Adrenal gland (tissue), 12 donors: ENCODE data around the gene LRBA. TPM values are rescaled to one million over a fixed set of nuclear protein-coding genes. Genes with fewer than 3 reads are reported as not detected.
"Not testable (repeated sequence)": the region's sequence is repeated elsewhere in the genome, so short reads cannot be mapped to it uniquely, and the experiment has no call there.

Experiments
- DNase-seq, 7 donors: peaks; one replicate each; pipeline ENCODE4 v3.0.0-alpha.2; 2019 to 2020
- H3K27ac ChIP-seq, 5 donors: fragments of 200-600 bp; sonication (generic) in 4 of 5; 1 replicate in 3 of 5; 2 replicates in 2 of 5; pipeline versions ENCODE4 v1.5.1 to v1.8.0; 2016 to 2020; ENCODE audit warnings: mild to moderate bottlenecking in 1 of 5
- H3K27me3 ChIP-seq: fragments of 200-600 bp; 2 replicates; pipeline ENCODE4 v1.8.0; 2021
- H3K36me3 ChIP-seq, 2 donors: fragments of 200-600 bp; replicated peaks in 1 of 2; 1 replicate in 1 of 2; 2 replicates in 1 of 2; pipeline versions ENCODE4 v1.5.1 to v1.8.0; 2018 to 2022
- H3K4me1 ChIP-seq, 2 donors: fragments of 200-600 bp; replicated peaks in 1 of 2; 1 replicate in 1 of 2; 2 replicates in 1 of 2; pipeline versions ENCODE4 v1.5.1 to v1.8.0; 2018 to 2021
- H3K4me3 ChIP-seq, 4 donors: fragments of 200-600 bp; sonication (generic) in 3 of 4; one replicate each; pipeline ENCODE4 v1.5.1; 2016 to 2018
- H3K9me3 ChIP-seq, 3 donors: fragments of 200-600 bp; sonication (generic) in 1 of 3; replicated peaks in 1 of 3; 1 replicate in 2 of 3; 2 replicates in 1 of 3; pipeline versions ENCODE4 v1.5.1 to v1.8.0; 2016 to 2021
- POLR2A ChIP-seq, 2 donors: fragments of 450-650 bp; IDR thresholded peaks; one replicate each; pipeline ENCODE4 v1.6.1; 2017; ENCODE audit warnings: antibody characterized with exemption in 2 of 2, mild to moderate bottlenecking in 2 of 2, moderate library complexity in 1 of 2
- WGBS, 4 donors: extraction: QIAGEN DNeasy Blood & Tissue Kit in 2 of 4; methylation state at CpG; one replicate each; pipeline versions ENCODE4 v1.1.5 to v1.1.7; 2013 to 2017; 5-methylcytosine and 5-hydroxymethylcytosine counted together
- intact Hi-C, 2 donors: fragments of 100-400 bp; cut with DNase I; formaldehyde crosslinking; loops; one replicate each; pipeline versions ENCODE4 v1.14.1 to v1.15.0; 2022 to 2023
- polyA plus RNA-seq, 3 donors: library from polyadenylated mRNA; stranded (reverse); fragments of 200-250 nt in 2 of 3; fragments of 350-450 nt in 1 of 3; fragmentation: Illumina TruSeq in 1 of 3; extraction: RNeasy Lipid Tissue Mini Kit (QIAGEN cat#74804) in 1 of 3; gene quantifications; one replicate each; pipeline ENCODE4 v1.2.3, GENCODE V29; 2013 to 2014
- total RNA-seq, 9 donors: library from RNA; depleted of rRNA in 4 of 9; stranded (reverse); fragments of >200 nt in 4 of 9; fragments of 120-200 nt in 1 of 9; fragmentation: NEBNext Ultra II Directional in 1 of 9; extraction: Animal tissue kit (Norgen Biotek cat#: 25700) in 1 of 9; gene quantifications; one replicate each; pipeline versions ENCODE4 v1.1.0 to v1.2.4, GENCODE V29; 2013 to 2023
- TF ChIP-seq, protein P1 (sequence below), 6 experiments: fragments of 450-650 bp in 4 of 6; fragments of 200-600 bp in 2 of 6; sonication (generic) in 1 of 6; IDR thresholded peaks; 1 replicate in 5 of 6; 2 replicates in 1 of 6; pipeline versions ENCODE4 v1.5.1 to v1.8.0; 2016 to 2021; ENCODE audit warnings: antibody characterized with exemption in 6 of 6, mild to moderate bottlenecking in 2 of 6, moderate library complexity in 1 of 6
- donor health status: healthy with polysubstance abuse.
- donor health status: Bipolar disorder and iron deficiency.
- donor health status: DM: yes; HTN: yes; CAD: no.
- donor health status: DM: no; HTN: no; CAD: no.
- donor health status: DM: no; HTN: no; CAD: no.
- donor health status: DM: yes; HTN: yes; CAD: no.

Gene LRBA
- total and polyA plus RNA-seq, 12 donors = 9.6 to 106 (median 40.6) TPM

DNA sequence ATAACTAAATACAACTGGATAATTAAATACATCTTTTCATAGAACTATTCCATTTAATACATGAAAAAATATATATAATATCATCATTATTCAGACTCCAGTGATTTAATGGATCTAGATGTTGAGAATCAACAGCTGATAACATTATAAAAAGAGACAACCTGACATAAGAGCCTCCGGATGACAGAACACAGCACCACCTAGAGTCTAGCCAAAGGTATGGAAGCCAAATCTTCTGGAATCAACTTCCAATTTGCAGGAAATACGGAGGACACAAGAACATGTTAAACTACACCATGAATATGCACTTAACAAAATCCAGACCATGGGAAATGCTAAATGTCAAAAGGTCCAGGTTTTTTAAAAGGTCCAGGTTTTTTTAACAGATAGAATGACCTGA is 55.0 kb downstream of the LRBA start:
- no peaks in the 10 kb centered on the region for H3K36me3 ChIP-seq
- H3K4me3 ChIP-seq = no peak overlapping the region
- H3K27me3 ChIP-seq = no peaks in the 10 kb centered on the region
- DNase-seq = peak in 1 of 7 donors; percentile 25
- H3K9me3 ChIP-seq = peaks cover 0 to 4% (median 0%) of the 10 kb centered on the region in 3 donors
- intact Hi-C loops = no loop called here
- WGBS, 4 donors = 60 to 72% (median 64%) methylated on average over 2 of the region's 2 CpGs
- no peaks in the 10 kb centered on the region for H3K4me1 ChIP-seq
- TF ChIP-seq, protein P1, sequence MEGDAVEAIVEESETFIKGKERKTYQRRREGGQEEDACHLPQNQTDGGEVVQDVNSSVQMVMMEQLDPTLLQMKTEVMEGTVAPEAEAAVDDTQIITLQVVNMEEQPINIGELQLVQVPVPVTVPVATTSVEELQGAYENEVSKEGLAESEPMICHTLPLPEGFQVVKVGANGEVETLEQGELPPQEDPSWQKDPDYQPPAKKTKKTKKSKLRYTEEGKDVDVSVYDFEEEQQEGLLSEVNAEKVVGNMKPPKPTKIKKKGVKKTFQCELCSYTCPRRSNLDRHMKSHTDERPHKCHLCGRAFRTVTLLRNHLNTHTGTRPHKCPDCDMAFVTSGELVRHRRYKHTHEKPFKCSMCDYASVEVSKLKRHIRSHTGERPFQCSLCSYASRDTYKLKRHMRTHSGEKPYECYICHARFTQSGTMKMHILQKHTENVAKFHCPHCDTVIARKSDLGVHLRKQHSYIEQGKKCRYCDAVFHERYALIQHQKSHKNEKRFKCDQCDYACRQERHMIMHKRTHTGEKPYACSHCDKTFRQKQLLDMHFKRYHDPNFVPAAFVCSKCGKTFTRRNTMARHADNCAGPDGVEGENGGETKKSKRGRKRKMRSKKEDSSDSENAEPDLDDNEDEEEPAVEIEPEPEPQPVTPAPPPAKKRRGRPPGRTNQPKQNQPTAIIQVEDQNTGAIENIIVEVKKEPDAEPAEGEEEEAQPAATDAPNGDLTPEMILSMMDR (IDR thresholded peaks at IDR 0.05) = peak; percentile 31 to 49 (median 42)
- no peak for TF ChIP-seq POLR2A (IDR thresholded peaks at IDR 0.05)
- no peak overlapping the region for H3K27ac ChIP-seq

DNA sequence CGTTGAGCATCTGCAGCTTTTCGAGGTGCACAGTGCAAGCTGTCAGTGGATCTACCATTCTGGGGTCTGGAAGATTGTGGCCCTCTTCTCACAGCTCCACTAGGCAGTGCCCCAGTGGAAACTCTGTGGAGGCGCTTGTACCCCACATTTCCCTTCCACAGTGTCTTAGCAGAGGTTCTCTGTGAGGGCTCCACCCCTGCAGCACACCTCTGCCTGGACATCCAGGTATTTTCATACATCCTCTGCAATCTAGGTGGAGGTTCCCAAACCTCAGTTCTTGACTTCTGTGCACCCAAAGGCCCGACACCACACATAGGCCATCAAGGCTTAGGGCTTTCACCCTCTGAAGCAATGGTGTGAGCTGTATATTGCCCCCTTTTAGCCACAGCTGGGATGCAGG is 57.1 kb downstream of the LRBA start:
- H3K4me1 ChIP-seq, intact Hi-C loops, H3K4me3 ChIP-seq, H3K27me3 ChIP-seq, H3K27ac ChIP-seq, H3K36me3 ChIP-seq, DNase-seq, H3K9me3 ChIP-seq: not testable (repeated sequence)
- WGBS, 4 donors = 99 to 100% (median 100%) methylated on average over 2 to 4 of the region's 4 CpGs

DNA sequence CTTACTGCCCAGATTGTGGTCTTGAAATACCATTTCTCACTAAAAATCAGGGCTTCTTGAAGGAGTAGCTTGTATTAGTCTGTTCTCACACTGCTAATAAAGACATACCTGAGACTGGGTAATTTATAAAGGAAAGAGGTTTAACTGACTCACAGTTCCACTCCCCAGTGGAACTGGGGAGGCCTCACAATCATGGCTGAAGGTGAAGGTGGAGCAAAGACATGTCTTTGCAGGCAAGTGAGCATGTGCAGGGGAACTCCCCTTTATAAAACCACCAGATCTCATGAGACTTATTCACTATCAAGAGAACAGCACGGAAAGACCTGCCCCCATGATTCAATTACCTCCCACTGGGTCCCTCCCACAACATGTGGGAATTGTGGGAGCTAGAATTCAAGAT is 58.0 kb downstream of the LRBA start:
- DNase-seq, H3K27ac ChIP-seq, H3K27me3 ChIP-seq, H3K4me1 ChIP-seq, H3K4me3 ChIP-seq, intact Hi-C loops, H3K9me3 ChIP-seq, H3K36me3 ChIP-seq: not testable (repeated sequence)
- WGBS, 4 donors = 89 to 100% (median 95%) methylated on average over 1 of the region's 1 CpG

DNA sequence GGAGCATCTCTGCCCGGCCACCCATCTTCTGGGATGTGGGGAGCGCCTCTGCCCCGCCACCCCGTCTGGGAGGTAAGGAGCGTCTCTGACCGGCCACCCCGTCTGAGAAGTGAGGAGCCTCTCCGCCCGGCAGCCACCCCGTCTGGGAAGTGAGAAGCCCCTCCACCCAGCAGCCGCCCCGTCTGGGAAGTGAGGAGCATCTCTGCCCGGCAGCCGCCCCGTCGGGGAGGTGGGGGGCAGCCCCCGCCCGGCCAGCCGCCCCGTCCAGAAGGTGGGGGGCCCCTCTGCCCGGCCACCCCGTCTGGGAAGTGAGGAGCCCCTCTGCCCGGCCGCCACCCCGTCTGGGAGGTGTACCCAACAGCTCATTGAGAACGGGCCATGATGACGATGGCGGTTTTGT is 61.2 kb downstream of the LRBA start:
- intact Hi-C loops, H3K36me3 ChIP-seq, H3K27me3 ChIP-seq, DNase-seq, H3K9me3 ChIP-seq, H3K4me3 ChIP-seq, H3K27ac ChIP-seq: not testable (repeated sequence)
- 89 to 100% (median 97%) methylated on average over 3 to 28 of the region's 28 CpGs for WGBS, 4 donors
- peaks cover 0 to 14% of the 10 kb centered on the region in 2 donors for H3K4me1 ChIP-seq

DNA sequence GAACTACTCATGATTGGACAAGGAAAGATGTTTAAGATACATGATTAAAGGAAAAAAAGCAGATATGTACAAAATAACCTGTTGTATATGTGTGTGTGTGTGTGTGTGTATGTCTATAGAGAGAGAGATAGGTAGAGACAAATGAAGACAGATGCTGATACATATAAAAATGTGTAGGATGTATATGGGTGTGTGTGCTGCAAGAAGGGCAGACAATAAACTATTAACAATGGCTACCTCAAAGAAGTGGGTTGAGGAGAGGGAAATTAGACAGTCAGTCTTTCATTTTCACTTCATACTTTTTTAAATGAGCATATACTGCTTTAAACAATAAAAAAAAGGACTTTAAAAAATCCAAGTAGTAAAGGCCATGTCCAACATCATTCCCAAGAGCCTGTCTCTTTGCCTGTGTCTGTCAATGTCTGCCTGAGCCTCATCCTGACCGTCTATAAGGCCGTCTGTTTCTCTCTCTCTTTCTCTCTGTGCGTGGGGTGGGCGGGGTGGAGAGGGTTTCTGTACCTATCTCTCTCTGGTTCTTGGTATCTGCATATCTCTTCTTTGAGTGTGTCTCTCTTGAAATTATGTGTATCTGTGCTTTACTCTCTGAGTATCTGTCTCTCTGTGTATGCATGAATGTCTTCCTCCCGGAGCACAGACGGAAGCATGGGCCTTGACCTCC is 62.8 kb downstream of the LRBA start:
- H3K27me3 ChIP-seq = no peaks in the 10 kb centered on the region
- peaks cover 0 to 14% of the 10 kb centered on the region in 2 donors for H3K4me1 ChIP-seq
- no peak for TF ChIP-seq POLR2A (IDR thresholded peaks at IDR 0.05)
- TF ChIP-seq, protein P1 (IDR thresholded peaks at IDR 0.05) = no peak
- no peak for DNase-seq
- H3K27ac ChIP-seq = no peak overlapping the region
- peaks cover 0 to under 1% (median 0%) of the 10 kb centered on the region in 3 donors for H3K9me3 ChIP-seq
- no peak overlapping the region for H3K4me3 ChIP-seq
- intact Hi-C loops = no loop called here
- 84 to 91% (median 85%) methylated on average over 6 of the region's 6 CpGs for WGBS, 4 donors
- no peaks in the 10 kb centered on the region for H3K36me3 ChIP-seq
